K562 (cell line): ENCODE measurements around the gene CNR2. TPM values are rescaled to one million over a fixed set of nuclear protein-coding genes. Genes with fewer than 3 reads are reported as not detected.

Source experiments
- ATF1 ChIP-seq, 2 experiments: fragments of 450-650 bp in 1 of 2; IDR thresholded peaks; 2 replicates each; pipeline ENCODE4 v1.6.1; 2016; ENCODE audit warnings: missing compliant biosample characterization in 1 of 2, missing genetic modification characterization in 1 of 2
- CREB1 ChIP-seq, 2 experiments: sonication (generic) in 1 of 2; formaldehyde crosslinking in 1 of 2; IDR thresholded peaks; 2 replicates each; pipeline versions ENCODE4 v1.6.1 to v1.8.0; 2012 to 2022; ENCODE audit warnings: inconsistent platforms in 1 of 2, mild to moderate bottlenecking in 1 of 2, missing genetic modification reagents in 1 of 2, moderate library complexity in 1 of 2
- FOXK2 ChIP-seq, 2 experiments: fragments of 450-650 bp; IDR thresholded peaks in 1 of 2; conservative IDR thresholded peaks in 1 of 2; 2 replicates each; pipeline ENCODE4 v1.6.1; 2016; ENCODE audit warnings: low read depth in 2 of 2, mild to moderate bottlenecking in 1 of 2
- GATA2 ChIP-seq: sonication (generic); formaldehyde crosslinking; IDR thresholded peaks from 2 replicates; pipeline ENCODE4 v1.4.0; 2020; ENCODE audit warnings: mild to moderate bottlenecking, missing genetic modification reagents
- HDAC8 ChIP-seq: fragments of 450-650 bp; IDR thresholded peaks from 2 replicates; pipeline ENCODE4 v1.6.1; 2016; ENCODE audit warnings: mild to moderate bottlenecking, missing genetic modification characterization, moderate library complexity, missing compliant biosample characterization
- KAT7 ChIP-seq: sonication (generic); formaldehyde crosslinking; IDR thresholded peaks from 2 replicates; pipeline ENCODE4 v1.8.0; 2022; ENCODE audit warnings: missing genetic modification reagents, mild to moderate bottlenecking, borderline replicate concordance
- MLLT1 ChIP-seq, 2 experiments: fragments of 450-650 bp; IDR thresholded peaks; 2 replicates each; pipeline ENCODE4 v1.6.1; 2016
- NR4A1 ChIP-seq, 2 experiments: fragments of 250-450 bp in 1 of 2; fragments of 450-650 bp in 1 of 2; sonication (Bioruptor Pico) in 1 of 2; IDR thresholded peaks; 2 replicates each; pipeline versions ENCODE4 v1.4.0 to v1.6.1; 2016 to 2020; ENCODE audit warnings: mild to moderate bottlenecking in 2 of 2, missing compliant biosample characterization in 1 of 2, missing genetic modification characterization in 1 of 2, moderate library complexity in 1 of 2
- PHF8 ChIP-seq: fragments of 200-600 bp; sonication (generic); IDR thresholded peaks from 2 replicates; pipeline ENCODE4 v1.6.1; 2012; ENCODE audit warnings: mixed run types, mild to moderate bottlenecking, inconsistent platforms, low read length, moderate library complexity, borderline replicate concordance
- ZBTB2 ChIP-seq: fragments of 450-650 bp; IDR thresholded peaks from 2 replicates; pipeline ENCODE4 v1.6.1; 2016; ENCODE audit warnings: antibody characterized with exemption
- ZNF212 ChIP-seq: fragments of 450-650 bp; formaldehyde crosslinking; IDR thresholded peaks from 2 replicates; pipeline ENCODE4 v1.4.0; 2020; ENCODE audit warnings: mild to moderate bottlenecking
- ZNF583 ChIP-seq: fragments of 250-450 bp; sonication (Bioruptor Pico); IDR thresholded peaks from 2 replicates; pipeline ENCODE4 v1.4.0; 2020
- polyA plus RNA-seq, 8 experiments: library from polyadenylated mRNA; depleted of rRNA in 4 of 8; stranded (reverse) in 5 of 8; unstranded in 3 of 8; fragments of >200 nt; fragmentation: Nextera tagmentation in 2 of 8; fragmentation: Illumina TruSeq in 1 of 8; extraction: Ambion mirVana in 2 of 8; extraction: Trizol in 1 of 8; gene quantifications; 2 replicates each; pipeline versions ENCODE4 v1.2.1 to v1.2.3, GENCODE V29; 2011 to 2014; ENCODE audit warnings: inconsistent platforms in 1 of 8, missing spikeins in 1 of 8
- total RNA-seq, 7 experiments: library from RNA; depleted of rRNA in 6 of 7; stranded (reverse); fragments of >200 nt in 6 of 7; fragmentation: Illumina TruSeq in 2 of 7; extraction: Trizol in 2 of 7; gene quantifications; 2 replicates each; pipeline versions ENCODE4 v1.2.1 to v1.2.3, GENCODE V29; 2011 to 2021; ENCODE audit warnings: low replicate concordance in 1 of 7
- TF ChIP-seq, protein P1 (sequence below): fragments of 450-650 bp; IDR thresholded peaks from 2 replicates; pipeline ENCODE4 v1.6.1; 2016; ENCODE audit warnings: mild to moderate bottlenecking
- TF ChIP-seq, protein P2 (sequence below): fragments of 450-650 bp; conservative IDR thresholded peaks from 2 replicates; pipeline ENCODE4 v1.6.1; 2016; ENCODE audit warnings: missing genetic modification characterization, low read depth, mild to moderate bottlenecking, missing compliant biosample characterization, moderate library complexity

CNR2 gene
- total and polyA plus RNA-seq, 9 of the 15 experiments (the other 6 are each of a cell fraction or from before 2014, with no cell fraction given), result not detected

DNA sequence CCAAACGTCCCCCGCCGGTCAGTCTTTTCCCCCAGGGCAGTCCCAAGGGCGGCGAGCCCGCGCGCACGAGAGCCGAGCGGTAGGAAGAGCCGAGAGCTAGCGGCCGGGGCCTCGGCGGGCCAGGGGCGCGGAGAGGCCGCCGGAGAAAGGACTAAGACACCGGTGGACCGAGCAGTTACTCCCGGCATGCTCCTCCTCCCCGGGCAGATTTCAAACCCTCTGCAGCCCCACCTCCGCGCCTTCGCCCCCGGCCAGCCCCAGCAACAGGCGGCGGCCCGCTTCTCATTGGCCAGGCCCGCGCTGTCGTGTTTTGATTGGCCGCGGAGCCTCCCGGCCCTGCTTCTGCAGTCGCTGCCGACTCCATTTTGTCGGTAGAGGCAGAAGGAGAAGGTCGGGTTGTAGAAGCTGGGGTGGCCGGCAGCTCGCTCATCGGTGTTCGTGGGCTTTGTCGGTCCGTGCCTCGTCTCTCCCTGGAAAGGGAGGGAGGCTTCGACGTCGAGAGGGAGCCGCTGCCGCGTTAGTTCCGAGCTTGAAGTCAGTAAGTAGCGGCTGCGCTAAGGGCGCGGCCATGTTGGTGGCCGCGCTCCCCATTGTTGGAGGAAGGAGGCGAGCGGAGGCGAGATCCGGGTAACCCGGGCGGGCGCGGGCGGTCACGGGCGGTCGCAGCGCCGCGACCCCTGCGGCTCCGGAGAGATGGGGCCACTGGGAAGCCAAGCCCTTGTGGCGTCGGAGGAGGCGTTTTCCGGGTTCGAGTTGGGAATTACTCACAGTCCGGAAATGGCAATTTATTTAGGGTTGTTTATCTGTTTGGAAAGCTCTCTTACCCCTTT lies 46.5 kb upstream of the CNR2 start, which contains the start of gene PNRC2 (continued):
- peak; percentile 69 to 71 for TF ChIP-seq FOXK2 (conservative IDR thresholded peaks at IDR 0.05 in 1 of 2, IDR thresholded peaks at IDR 0.05 in 1 of 2; ENCODE audit: low read depth in 2 of 2)
- TF ChIP-seq CREB1 (IDR thresholded peaks at IDR 0.05), result 0 out of 2 replicates have a peak, but pooled peaks have one; percentile 18
- TF ChIP-seq CREB1 (CRISPR knock-in tag; IDR thresholded peaks at IDR 0.05), result peak; percentile 59; the same call in 1 of the 2 replicates
- 0 out of 2 replicates have a peak, but pooled peaks have one; percentile 53 for TF ChIP-seq HDAC8 (tag)
- TF ChIP-seq, protein P1, sequence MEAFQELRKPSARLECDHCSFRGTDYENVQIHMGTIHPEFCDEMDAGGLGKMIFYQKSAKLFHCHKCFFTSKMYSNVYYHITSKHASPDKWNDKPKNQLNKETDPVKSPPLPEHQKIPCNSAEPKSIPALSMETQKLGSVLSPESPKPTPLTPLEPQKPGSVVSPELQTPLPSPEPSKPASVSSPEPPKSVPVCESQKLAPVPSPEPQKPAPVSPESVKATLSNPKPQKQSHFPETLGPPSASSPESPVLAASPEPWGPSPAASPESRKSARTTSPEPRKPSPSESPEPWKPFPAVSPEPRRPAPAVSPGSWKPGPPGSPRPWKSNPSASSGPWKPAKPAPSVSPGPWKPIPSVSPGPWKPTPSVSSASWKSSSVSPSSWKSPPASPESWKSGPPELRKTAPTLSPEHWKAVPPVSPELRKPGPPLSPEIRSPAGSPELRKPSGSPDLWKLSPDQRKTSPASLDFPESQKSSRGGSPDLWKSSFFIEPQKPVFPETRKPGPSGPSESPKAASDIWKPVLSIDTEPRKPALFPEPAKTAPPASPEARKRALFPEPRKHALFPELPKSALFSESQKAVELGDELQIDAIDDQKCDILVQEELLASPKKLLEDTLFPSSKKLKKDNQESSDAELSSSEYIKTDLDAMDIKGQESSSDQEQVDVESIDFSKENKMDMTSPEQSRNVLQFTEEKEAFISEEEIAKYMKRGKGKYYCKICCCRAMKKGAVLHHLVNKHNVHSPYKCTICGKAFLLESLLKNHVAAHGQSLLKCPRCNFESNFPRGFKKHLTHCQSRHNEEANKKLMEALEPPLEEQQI, result no peak
- no peak for TF ChIP-seq NR4A1 (CRISPR knock-in tag; IDR thresholded peaks at IDR 0.05)
- peak; percentile 66 for TF ChIP-seq NR4A1 (tag; IDR thresholded peaks at IDR 0.05)
- TF ChIP-seq MLLT1 (IDR thresholded peaks at IDR 0.05), result peak; percentile 84 to 93
- no peak for TF ChIP-seq GATA2 (CRISPR knock-in tag)
- 0 out of 2 replicates have a peak, but pooled peaks have one; percentile 30 for TF ChIP-seq ZNF212 (CRISPR knock-in tag)
- no peak for TF ChIP-seq ZBTB2
- TF ChIP-seq KAT7 (CRISPR knock-in tag), result peak; percentile 31; the same call in 1 of the 2 replicates
- TF ChIP-seq PHF8, result peak; percentile 94
- TF ChIP-seq, protein P2, sequence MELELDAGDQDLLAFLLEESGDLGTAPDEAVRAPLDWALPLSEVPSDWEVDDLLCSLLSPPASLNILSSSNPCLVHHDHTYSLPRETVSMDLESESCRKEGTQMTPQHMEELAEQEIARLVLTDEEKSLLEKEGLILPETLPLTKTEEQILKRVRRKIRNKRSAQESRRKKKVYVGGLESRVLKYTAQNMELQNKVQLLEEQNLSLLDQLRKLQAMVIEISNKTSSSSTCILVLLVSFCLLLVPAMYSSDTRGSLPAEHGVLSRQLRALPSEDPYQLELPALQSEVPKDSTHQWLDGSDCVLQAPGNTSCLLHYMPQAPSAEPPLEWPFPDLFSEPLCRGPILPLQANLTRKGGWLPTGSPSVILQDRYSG, result peak; percentile 63; the same call in 1 of the 2 replicates
- no peak for TF ChIP-seq ATF1 (CRISPR knock-in tag; IDR thresholded peaks at IDR 0.05)
- peak; percentile 56; the same call in 1 of the 2 replicates for TF ChIP-seq ATF1 (tag; IDR thresholded peaks at IDR 0.05)
- peak; percentile 42; the same call in 1 of the 2 replicates for TF ChIP-seq ZNF583 (CRISPR knock-in tag)
